Dendritic cell treated with granulocyte-macrophage colony-stimulating factor and Interleukin-4, amounts not matched to agents 40 ng/mL and 50 ng/mL, for 4 days (primary cell): ENCODE data around the gene DCTN4.

ENCODE experiments used
- H3K27ac Mint-ChIP-seq: one replicate; pipeline ENCODE4 v1.8.0; 2022; ENCODE audit warnings: mild to moderate bottlenecking, mixed read lengths
- H3K27me3 Mint-ChIP-seq: one replicate; pipeline ENCODE4 v1.8.0; 2022; ENCODE audit warnings: mild to moderate bottlenecking, mixed read lengths
- H3K36me3 Mint-ChIP-seq: one replicate; pipeline ENCODE4 v1.8.0; 2022; ENCODE audit warnings: low read depth, mixed read lengths
- H3K4me1 Mint-ChIP-seq: one replicate; pipeline ENCODE4 v1.8.0; 2022; ENCODE audit warnings: low read depth, mixed read lengths
- H3K4me3 Mint-ChIP-seq: one replicate; pipeline ENCODE4 v1.8.0; 2022; ENCODE audit warnings: mild to moderate bottlenecking, moderate library complexity, mixed read lengths
- H3K9me3 Mint-ChIP-seq: one replicate; pipeline ENCODE4 v1.8.0; 2022; ENCODE audit warnings: mixed read lengths
- intact Hi-C: fragments of 100-400 bp; cut with micrococcal nuclease; formaldehyde crosslinking; loops from one replicate; pipeline ENCODE4 v1.15.0; 2022

The DCTN4 gene

GRCh38 chr5:150692276-150692675 lies 66.5 kb downstream of the DCTN4 start:
- H3K9me3 Mint-ChIP-seq: no peaks in the 10 kb centered on the region
- no peaks in the 10 kb centered on the region for H3K27me3 Mint-ChIP-seq
- no peak overlapping the region for H3K4me3 Mint-ChIP-seq
- no peak overlapping the region for H3K27ac Mint-ChIP-seq
- peaks cover 8% of the 10 kb centered on the region for H3K4me1 Mint-ChIP-seq
- intact Hi-C loops: no loop called here
- H3K36me3 Mint-ChIP-seq: peaks cover 87% of the 10 kb centered on the region

GRCh38 chr5:150690760-150691159 lies 68.1 kb downstream of the DCTN4 start:
- H3K4me3 Mint-ChIP-seq: no peak overlapping the region
- intact Hi-C loops: no loop called here
- no peaks in the 10 kb centered on the region for H3K27me3 Mint-ChIP-seq
- H3K36me3 Mint-ChIP-seq: peaks cover 78% of the 10 kb centered on the region
- no peaks in the 10 kb centered on the region for H3K9me3 Mint-ChIP-seq
- peaks cover 8% of the 10 kb centered on the region for H3K4me1 Mint-ChIP-seq
- H3K27ac Mint-ChIP-seq: no peak overlapping the region

GRCh38 chr5:150689120-150689519 lies 69.7 kb downstream of the DCTN4 start:
- Mint-ChIP-seq H3K36me3 (peaks cover 62% of the 10 kb centered on the region), H3K9me3 (no peaks in the 10 kb centered on the region), H3K27ac (no peak overlapping the region), H3K4me1 (peaks cover 8% of the 10 kb centered on the region), H3K27me3 (no peaks in the 10 kb centered on the region), H3K4me3 (no peak overlapping the region)
- intact Hi-C loops: no loop called here

- Mint-ChIP-seq H3K27me3 (peaks cover 9% of the 10 kb centered on the region), H3K27ac (no peak overlapping the region), H3K4me3 (no peak overlapping the region), H3K4me1 (peaks cover 26% of the 10 kb centered on the region), H3K9me3 (no peaks in the 10 kb centered on the region), H3K36me3 (peaks cover 15% of the 10 kb centered on the region)
- intact Hi-C loops: no loop called here
These were observed 82.2 kb downstream of the DCTN4 start for GRCh38 chr5:150676578-150676977.

GRCh38 chr5:150675069-150675468 lies 83.7 kb downstream of the DCTN4 start:
- Mint-ChIP-seq H3K9me3 (no peaks in the 10 kb centered on the region), H3K27me3 (peaks cover 24% of the 10 kb centered on the region), H3K4me1 (peaks cover 26% of the 10 kb centered on the region), H3K36me3 (peaks cover 8% of the 10 kb centered on the region), H3K4me3 (no peak overlapping the region), H3K27ac (no peak overlapping the region)
- intact Hi-C loops: no loop called here

- no peak overlapping the region for H3K27ac Mint-ChIP-seq
- peaks cover 26% of the 10 kb centered on the region for H3K27me3 Mint-ChIP-seq
- intact Hi-C loops: no loop called here
- no peaks in the 10 kb centered on the region for H3K9me3 Mint-ChIP-seq
- H3K4me1 Mint-ChIP-seq: peaks cover 26% of the 10 kb centered on the region
- H3K4me3 Mint-ChIP-seq: no peak overlapping the region
- peaks cover 8% of the 10 kb centered on the region for H3K36me3 Mint-ChIP-seq
These were observed 84.4 kb downstream of the DCTN4 start for GRCh38 chr5:150674341-150674821.

- H3K4me3 Mint-ChIP-seq: no peak overlapping the region
These were observed 85.9 kb downstream of the DCTN4 start for GRCh38 chr5:150672884-150673275.

GRCh38 chr5:150672237-150672883 lies 86.5 kb downstream of the DCTN4 start:
- no peaks in the 10 kb centered on the region for H3K9me3 Mint-ChIP-seq
- no peak overlapping the region for H3K27ac Mint-ChIP-seq
- peaks cover 26% of the 10 kb centered on the region for H3K27me3 Mint-ChIP-seq
- H3K4me3 Mint-ChIP-seq: peak overlapping the region; percentile 72
- H3K4me1 Mint-ChIP-seq: peaks cover 26% of the 10 kb centered on the region
- intact Hi-C loops: no loop called here
- no peaks in the 10 kb centered on the region for H3K36me3 Mint-ChIP-seq

More at GRCh38 chr5:150672884-150673275, 85.9 kb downstream of the DCTN4 start:
- H3K36me3 Mint-ChIP-seq: no peaks in the 10 kb centered on the region
- peaks cover 26% of the 10 kb centered on the region for H3K4me1 Mint-ChIP-seq
- peaks cover 26% of the 10 kb centered on the region for H3K27me3 Mint-ChIP-seq
- no peak overlapping the region for H3K27ac Mint-ChIP-seq
- intact Hi-C loops: no loop called here
- H3K9me3 Mint-ChIP-seq: no peaks in the 10 kb centered on the region

- intact Hi-C loops: no loop called here
- peaks cover 26% of the 10 kb centered on the region for H3K27me3 Mint-ChIP-seq
- H3K27ac Mint-ChIP-seq: no peak overlapping the region
- H3K4me1 Mint-ChIP-seq: peaks cover 26% of the 10 kb centered on the region
- H3K9me3 Mint-ChIP-seq: no peaks in the 10 kb centered on the region
- no peaks in the 10 kb centered on the region for H3K36me3 Mint-ChIP-seq
- peak overlapping the region; percentile 72 for H3K4me3 Mint-ChIP-seq
These were observed 87.1 kb downstream of the DCTN4 start for GRCh38 chr5:150671509-150672236.

GRCh38 chr5:150670948-150671310 lies 87.9 kb downstream of the DCTN4 start:
- intact Hi-C loops: no loop called here
- Mint-ChIP-seq H3K4me3 (no peak overlapping the region), H3K9me3 (no peaks in the 10 kb centered on the region), H3K27me3 (peaks cover 26% of the 10 kb centered on the region), H3K27ac (no peak overlapping the region), H3K4me1 (peaks cover 25% of the 10 kb centered on the region), H3K36me3 (no peaks in the 10 kb centered on the region)

GRCh38 chr5:150670275-150670947 lies 88.4 kb downstream of the DCTN4 start:
- Mint-ChIP-seq H3K9me3 (no peaks in the 10 kb centered on the region), H3K36me3 (no peaks in the 10 kb centered on the region), H3K27ac (no peak overlapping the region), H3K4me3 (no peak overlapping the region), H3K27me3 (peaks cover 26% of the 10 kb centered on the region), H3K4me1 (peaks cover 20% of the 10 kb centered on the region)
- intact Hi-C loops: no loop called here

- peaks cover 9% of the 10 kb centered on the region for H3K27me3 Mint-ChIP-seq
- H3K36me3 Mint-ChIP-seq: no peaks in the 10 kb centered on the region
- no peak overlapping the region for H3K27ac Mint-ChIP-seq
- intact Hi-C loops: no loop called here
- no peaks in the 10 kb centered on the region for H3K4me1 Mint-ChIP-seq
- no peaks in the 10 kb centered on the region for H3K9me3 Mint-ChIP-seq
- no peak overlapping the region for H3K4me3 Mint-ChIP-seq
These were observed 93.8 kb downstream of the DCTN4 start for GRCh38 chr5:150665044-150665443.

- Mint-ChIP-seq H3K36me3 (no peaks in the 10 kb centered on the region), H3K4me1 (no peaks in the 10 kb centered on the region), H3K9me3 (no peaks in the 10 kb centered on the region)
These were observed 94.9 kb downstream of the DCTN4 start for GRCh38 chr5:150663936-150664335.

More at GRCh38 chr5:150663936-150664335, 94.9 kb downstream of the DCTN4 start:
- H3K27ac Mint-ChIP-seq: no peak overlapping the region
- no peak overlapping the region for H3K4me3 Mint-ChIP-seq
- intact Hi-C loops: no loop called here
- peaks cover 9% of the 10 kb centered on the region for H3K27me3 Mint-ChIP-seq
